Stromal cell of bone marrow (primary cell): ENCODE results near the gene CACNB1.
"Not testable (repeated sequence)": the region's sequence is repeated elsewhere in the genome, so short reads cannot be mapped to it uniquely, and the experiment has no call there.

Source experiments
- DNase-seq: peaks from one replicate; pipeline ENCODE4 v3.0.0-alpha.2; 2012; ENCODE audit warnings: low read depth

The CACNB1 gene

DNA sequence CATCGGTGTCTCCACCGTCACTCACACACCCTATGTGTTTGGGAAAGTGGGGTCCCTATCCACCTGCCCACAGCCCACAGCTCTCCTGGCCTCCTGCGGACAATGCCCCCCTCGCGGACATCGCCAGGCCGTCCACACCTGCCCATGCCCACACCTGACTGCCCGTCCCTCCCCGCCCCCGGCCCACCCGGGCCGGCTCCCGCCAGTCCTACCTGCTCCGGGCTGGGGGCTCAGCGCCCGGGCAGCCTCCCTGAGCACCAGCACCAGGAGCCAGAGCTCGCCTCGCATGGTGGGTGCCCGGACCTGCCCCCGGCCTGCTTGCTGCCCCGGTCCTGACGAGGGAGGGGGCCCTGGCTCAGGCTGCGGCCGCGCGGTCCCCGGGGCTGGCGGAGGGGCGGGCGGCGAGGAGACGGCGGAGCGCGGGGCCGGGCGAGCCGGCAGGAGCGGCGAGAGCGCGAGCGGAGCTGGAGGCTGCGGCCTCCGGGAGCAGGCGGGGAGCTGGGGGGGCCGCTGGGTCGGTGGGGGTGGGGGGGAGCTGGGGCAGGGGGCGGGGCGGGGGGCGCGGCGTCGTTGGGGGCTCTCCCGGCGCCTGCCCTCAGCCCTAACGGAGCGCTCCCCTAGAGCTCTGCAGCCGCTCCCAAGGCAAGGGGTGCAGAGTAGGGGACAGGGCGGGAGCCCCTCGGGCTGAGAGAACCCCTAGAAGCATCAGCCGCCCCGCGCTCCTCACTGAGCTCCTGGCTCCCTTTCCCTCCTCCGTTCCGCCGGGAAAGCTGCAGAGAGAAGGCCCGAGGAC lies 46.1 kb downstream of the CACNB1 start, which contains the start of gene PLXDC1:
TSS of gene PLXDC1 (minus strand) at position 488 of the 793 bp plus-strand sequence. CDS start at position 288, 200 bp downstream.
- DNase-seq, result no peak

GRCh38 chr17:39150795-39151149 lies 46.7 kb downstream of the CACNB1 start:
- DNase-seq, result no peak

DNA sequence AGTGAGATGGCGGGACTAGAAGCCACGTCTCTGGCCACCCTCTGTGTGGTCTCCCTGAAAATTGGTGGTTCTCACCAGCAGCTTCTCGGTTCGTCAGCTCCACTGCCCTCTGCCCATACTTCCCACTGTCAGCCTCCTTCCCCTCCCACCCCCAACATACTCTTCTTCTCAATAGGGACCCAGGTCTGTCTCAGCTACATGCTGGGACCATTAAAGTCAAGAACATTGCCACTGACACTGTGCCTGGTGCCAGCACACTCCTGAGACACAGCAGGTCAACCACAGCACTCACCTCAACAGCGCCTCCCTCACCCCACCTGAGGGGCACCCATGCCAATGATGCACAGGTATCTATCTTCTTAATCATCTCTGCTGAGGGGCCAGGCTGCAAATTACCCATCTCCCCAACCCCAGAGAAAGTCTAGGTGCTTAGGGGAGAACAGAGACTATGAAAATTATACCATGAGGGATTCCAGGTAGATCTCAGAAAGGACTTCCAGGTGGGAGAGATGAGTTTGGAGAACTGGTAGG lies 47.3 kb downstream of the CACNB1 start:
- DNase-seq, result no peak

GRCh38 chr17:39147221-39148185 lies 50.0 kb downstream of the CACNB1 start:
- DNase-seq, result no peak

GRCh38 chr17:39146273-39146672 lies 51.2 kb downstream of the CACNB1 start:
- DNase-seq, result no peak

DNA sequence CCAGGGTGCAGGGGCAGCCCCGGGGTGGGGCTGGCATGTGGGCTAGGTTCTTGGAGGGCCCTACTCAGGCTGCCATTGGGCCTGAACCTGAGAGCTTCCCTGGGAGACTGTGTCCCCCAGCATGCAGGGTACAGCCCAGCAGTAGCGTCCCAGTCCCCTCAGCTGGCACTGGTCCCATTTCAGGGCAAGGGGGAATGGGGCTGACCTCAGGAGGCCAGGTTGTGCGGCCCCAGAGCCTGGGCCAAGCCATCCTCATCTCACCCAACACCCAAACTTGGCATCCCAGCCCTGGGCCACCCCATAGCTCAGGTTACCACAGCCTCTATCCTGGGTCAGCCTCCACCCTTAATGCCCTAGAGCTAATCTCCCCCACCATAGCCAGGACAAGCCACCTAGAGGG lies 52.3 kb downstream of the CACNB1 start:
- no peak for DNase-seq

GRCh38 chr17:39144416-39144840 lies 53.0 kb downstream of the CACNB1 start:
- DNase-seq, result peak; percentile 61

DNA sequence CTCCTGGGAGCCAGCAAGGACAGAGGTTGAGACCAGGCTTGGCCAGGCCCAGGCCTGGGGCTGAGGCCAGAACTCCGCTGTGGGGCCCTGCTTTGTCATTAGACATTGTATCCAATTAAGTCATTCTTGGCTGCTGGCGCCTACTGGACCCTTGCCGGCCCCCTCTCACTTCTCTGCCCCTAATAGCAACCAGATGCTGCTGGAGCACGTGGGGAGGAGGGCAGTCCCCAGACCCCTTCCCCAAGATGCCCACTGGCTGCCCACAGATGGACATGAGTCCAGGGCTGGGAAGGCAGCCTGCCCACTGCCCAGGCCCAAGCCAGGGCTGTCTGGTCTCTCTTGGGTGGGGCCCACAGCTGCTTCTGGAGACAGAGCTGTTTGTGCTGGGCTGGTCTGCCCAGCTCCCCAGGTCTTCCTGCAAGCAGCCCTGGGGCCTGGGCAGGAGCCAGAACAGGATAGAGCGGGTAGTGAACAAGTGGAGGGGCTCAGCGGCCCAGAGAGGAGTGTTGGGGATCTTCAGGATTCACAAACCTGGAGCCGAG lies 53.8 kb downstream of the CACNB1 start:
- no peak for DNase-seq

DNA sequence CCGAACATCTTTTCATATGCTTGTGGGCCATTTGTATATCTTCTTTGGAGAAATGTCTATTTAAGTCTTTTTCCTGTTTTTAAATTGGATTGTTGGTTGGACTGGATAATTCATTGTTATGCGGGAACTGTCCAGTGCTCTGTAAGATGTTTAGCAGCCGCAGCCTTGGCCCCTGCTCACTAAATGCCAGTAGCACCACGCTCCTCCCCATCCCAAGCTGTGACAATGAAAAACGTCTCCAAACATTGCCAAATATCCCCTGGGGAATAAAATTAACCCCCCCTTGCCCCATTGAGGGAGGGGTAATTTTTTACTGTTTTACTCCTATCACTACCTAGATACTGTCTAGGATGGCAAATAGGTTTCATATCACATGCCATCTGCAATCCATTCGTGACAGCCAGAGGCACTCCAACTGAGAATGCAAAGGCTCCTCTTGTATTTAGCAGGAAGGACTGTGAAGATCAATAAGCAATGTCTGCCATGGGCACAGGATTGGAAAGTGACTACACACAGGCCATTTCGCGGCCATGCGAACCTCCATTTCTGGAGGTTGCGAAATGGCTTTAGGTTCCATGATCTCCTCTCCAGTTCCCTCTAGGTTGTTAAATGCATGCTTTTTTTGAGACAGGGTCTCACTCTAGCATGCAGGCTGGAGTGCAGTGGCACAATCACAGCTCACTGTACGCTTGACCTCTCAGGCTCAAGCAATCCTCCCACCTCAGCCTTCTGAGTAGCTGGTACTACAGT lies 55.4 kb downstream of the CACNB1 start:
- DNase-seq, result no peak

DNA sequence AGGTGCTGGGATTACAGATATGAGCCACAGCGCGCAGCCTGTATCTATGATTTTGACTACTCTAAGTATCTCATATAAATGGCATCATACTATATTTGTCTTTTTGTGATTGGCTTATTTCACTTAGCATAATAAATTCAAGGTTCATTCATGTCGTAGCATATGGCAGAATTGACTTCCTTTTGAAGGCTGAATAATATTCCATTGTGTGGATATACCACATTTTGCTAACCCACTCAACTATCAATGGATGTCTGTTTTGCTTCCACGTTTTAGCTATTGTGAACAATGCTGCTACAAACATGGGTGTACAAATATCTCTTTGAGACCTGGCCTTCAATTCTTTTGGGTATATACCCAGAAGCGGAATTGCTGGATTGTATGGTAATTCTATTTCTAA lies 56.2 kb downstream of the CACNB1 start:
- no peak for DNase-seq

DNA sequence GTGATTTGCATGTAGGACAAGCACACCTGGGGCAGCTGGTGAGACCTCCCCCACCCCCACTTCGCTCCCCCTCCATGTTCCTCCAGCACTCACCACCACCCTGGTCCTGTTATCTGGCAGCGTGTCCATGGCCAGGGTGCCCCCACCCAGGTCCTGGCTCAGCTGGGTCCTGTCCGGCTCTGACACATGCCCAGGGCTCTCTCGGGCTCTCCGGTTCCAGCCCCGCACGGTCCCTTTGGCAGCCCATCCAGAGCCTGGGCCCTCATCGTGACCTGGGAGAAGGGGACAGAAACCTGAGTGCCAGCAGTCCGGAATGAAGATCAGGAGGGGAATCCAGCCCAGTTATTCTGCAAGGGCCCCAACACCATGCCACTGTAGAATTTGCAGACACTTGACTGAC lies 57.9 kb downstream of the CACNB1 start:
- no peak for DNase-seq

DNA sequence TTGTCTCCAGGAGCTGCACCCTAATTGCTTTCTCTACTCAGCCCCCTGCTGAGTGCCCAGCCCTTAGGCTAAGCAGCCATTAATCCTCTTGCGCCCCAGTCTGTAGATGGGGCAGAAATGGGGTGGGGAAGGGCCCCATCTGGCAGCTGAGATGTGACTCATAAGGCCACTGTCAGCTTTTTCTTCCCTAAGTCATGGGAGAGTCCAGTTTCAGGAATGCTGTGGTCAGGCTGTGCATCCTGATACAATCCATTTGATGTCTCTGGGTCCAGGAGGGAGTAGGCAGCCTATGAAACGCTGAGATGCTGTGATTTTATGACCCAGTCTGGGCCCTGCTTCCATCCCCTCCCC lies 58.3 kb downstream of the CACNB1 start:
- DNase-seq, result peak; percentile 81

- DNase-seq, result no peak
Measured at GRCh38 chr17:39138431-39139160, 58.9 kb downstream of the CACNB1 start.

DNA sequence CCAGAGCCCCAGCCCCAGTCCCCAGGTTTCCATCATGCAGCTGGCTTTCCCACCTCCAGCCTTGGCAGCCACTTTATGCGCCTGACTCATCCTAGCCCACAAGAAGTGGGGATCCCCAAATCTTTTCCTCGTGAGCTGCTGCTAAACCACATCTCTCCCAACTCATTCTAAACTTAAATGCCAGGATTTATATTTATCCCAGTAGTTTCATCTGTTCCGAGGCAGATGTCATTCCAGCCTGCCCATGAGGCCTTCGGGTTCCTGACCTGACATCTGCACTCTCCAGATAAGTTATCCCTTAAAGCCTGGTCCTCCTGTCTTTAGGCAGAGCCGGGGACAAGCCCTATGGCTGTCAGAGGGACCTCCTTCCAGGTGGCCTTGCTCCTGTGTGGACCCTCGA lies 62.6 kb downstream of the CACNB1 start:
- peak; percentile 43 for DNase-seq

- peak; percentile 94 for DNase-seq
Measured at GRCh38 chr17:39132192-39132610, 65.3 kb downstream of the CACNB1 start.

GRCh38 chr17:39131616-39132015 lies 65.9 kb downstream of the CACNB1 start:
- DNase-seq, result no peak

DNA sequence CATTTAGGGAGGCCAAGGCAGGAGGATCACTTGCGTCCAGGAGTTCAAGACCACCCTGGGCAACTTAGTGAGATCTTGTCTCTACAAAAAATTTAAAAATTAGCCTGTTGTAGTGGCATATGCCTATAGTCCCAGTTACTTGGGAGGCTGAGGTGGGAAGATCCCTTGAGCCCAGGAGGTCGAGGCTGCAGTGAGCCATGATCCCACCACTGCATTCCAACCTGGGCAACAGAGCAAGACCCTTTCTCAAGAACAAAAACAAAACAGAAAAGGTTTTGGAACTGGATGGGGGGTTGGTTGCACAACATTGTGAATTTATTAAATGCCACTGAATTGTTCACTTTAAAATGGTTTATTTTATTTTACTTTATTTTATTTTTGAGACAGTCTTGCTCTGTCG lies 67.3 kb downstream of the CACNB1 start:
- DNase-seq, result no peak

DNA sequence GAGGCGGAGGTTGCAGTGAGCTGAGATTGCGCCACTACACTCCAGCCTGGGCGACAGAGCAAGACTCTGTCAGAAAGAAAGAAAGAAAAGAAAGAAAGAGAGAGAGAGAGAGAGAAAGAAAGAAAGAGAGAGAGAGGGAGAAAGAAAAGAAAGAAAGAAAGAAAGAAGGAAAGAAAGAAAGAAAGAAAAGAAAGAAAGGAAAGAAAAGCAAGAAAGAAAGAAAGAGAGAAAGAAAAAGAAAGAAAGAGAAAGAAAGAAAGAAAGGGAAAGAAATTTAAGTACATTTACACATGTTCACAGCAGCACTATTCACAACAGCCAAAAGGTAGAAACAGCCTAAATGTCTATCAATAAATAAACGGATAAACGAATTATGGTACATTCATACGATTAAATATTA lies 67.9 kb downstream of the CACNB1 start:
- DNase-seq, result not testable (repeated sequence)

GRCh38 chr17:39126436-39126835 lies 71.0 kb downstream of the CACNB1 start:
- no peak for DNase-seq

GRCh38 chr17:39125143-39125875 lies 72.2 kb downstream of the CACNB1 start:
- DNase-seq, result no peak
